Right lobe of liver (tissue), 6 donors: Measurements from ENCODE around the gene URB1. TPM values are rescaled to one million over a fixed set of nuclear protein-coding genes. Genes with fewer than 3 reads are reported as not detected.
A peak's percentile ranks its signal among the peaks of the same experiment; 100 is the strongest.

Experiments
- ATAC-seq, 4 donors: fragments of 200-7000 bp; cut with Tn5 transposase; one replicate each; pipeline ENCODE4 v1.9.1; 2020; ENCODE audit warnings: mild to moderate bottlenecking in 4 of 4, moderate library complexity in 4 of 4
- DNase-seq, 3 donors: peaks; one replicate each; pipeline ENCODE4 v3.0.0-alpha.2; 2020
- H3K27ac ChIP-seq, 3 donors: fragments of 200-600 bp; one replicate each; pipeline ENCODE4 v1.8.0; 2022
- H3K27me3 ChIP-seq, 2 donors: fragments of 200-600 bp; one replicate each; pipeline ENCODE4 v1.8.0; 2022
- H3K36me3 ChIP-seq, 4 donors: fragments of 200-600 bp; sonication (generic) in 1 of 4; one replicate each; pipeline versions ENCODE4 v1.5.1 to v1.8.0; 2017 to 2022; ENCODE audit warnings: control low read depth in 1 of 4
- H3K4me1 ChIP-seq, 4 donors: fragments of 200-600 bp; sonication (generic) in 1 of 4; one replicate each; pipeline versions ENCODE4 v1.5.1 to v1.8.0; 2017 to 2022; ENCODE audit warnings: control low read depth in 1 of 4
- H3K4me3 ChIP-seq, 3 donors: fragments of 200-600 bp; one replicate each; pipeline ENCODE4 v1.8.0; 2022
- H3K9me3 ChIP-seq, 4 donors: fragments of 200-600 bp; sonication (generic) in 1 of 4; one replicate each; pipeline versions ENCODE4 v1.5.1 to v1.8.0; 2017 to 2022; ENCODE audit warnings: control low read depth in 1 of 4
- CTCF ChIP-seq, 4 donors: fragments of 200-600 bp in 3 of 4; fragments of 450-650 bp in 1 of 4; IDR thresholded peaks; one replicate each; pipeline versions ENCODE4 v1.5.1 to v1.8.0; 2016 to 2022; ENCODE audit warnings: antibody characterized with exemption in 4 of 4, mild to moderate bottlenecking in 2 of 4
- POLR2A ChIP-seq: fragments of 450-650 bp; IDR thresholded peaks from one replicate; pipeline ENCODE4 v1.6.1; 2017; ENCODE audit warnings: antibody characterized with exemption, mild to moderate bottlenecking
- WGBS: methylation state at CpG from one replicate; pipeline ENCODE4 v1.1.6; 2018; ENCODE audit warnings: low coverage, low lambda C conversion rate; ENCODE audit not compliant: insufficient coverage; ENCODE audit errors: missing lambda C conversion rate; 5-methylcytosine and 5-hydroxymethylcytosine counted together
- intact Hi-C, 2 donors: fragments of 100-400 bp; cut with DNase I; formaldehyde crosslinking; loops; one replicate each; pipeline versions ENCODE4 v1.11.2 to v1.14.1; 2022
- total RNA-seq, 6 experiments: library from RNA; depleted of rRNA in 2 of 6; stranded (reverse); fragments of >200 nt in 2 of 6; fragmentation: NEBNext Ultra II Directional in 3 of 6; extraction: Animal tissue kit (Norgen Biotek cat#: 25700) in 3 of 6; gene quantifications; one replicate each; pipeline versions ENCODE4 v1.1.0 to v1.2.4, GENCODE V29; 2016 to 2023
- donor health status: DM: no; HTN: yes; CAD: no.
- donor health status: DM: no; HTN: no; CAD: no.
- donor health status: DM: no; HTN: no; CAD: no.
- donor health status: DM: no; HTN: yes; CAD: no.
- donor health status: DM: no; HTN: yes; CAD: no.

URB1 gene
- total RNA-seq, 6 experiments from 2014 or later: 6.3 to 13.6 (median 9.8) TPM

- no peaks in the 10 kb centered on the region for H3K9me3 ChIP-seq
- no peaks in the 10 kb centered on the region for H3K36me3 ChIP-seq
- no peak overlapping the region for H3K27ac ChIP-seq
- WGBS: 77% methylated on average over 8 of the region's 8 CpGs
- intact Hi-C loops: no loop called here
- ATAC-seq (no peak), DNase-seq (peak in 1 of 3 donors; percentile 4)
- no peak for TF ChIP-seq POLR2A
- peak; percentile 9 to 24 (median 21) for TF ChIP-seq CTCF (IDR thresholded peaks at IDR 0.05)
- no peaks in the 10 kb centered on the region for H3K27me3 ChIP-seq
- peaks cover 0 to 8% (median 0%) of the 10 kb centered on the region in 4 donors for H3K4me1 ChIP-seq
- no peak overlapping the region for H3K4me3 ChIP-seq
These were observed 22.0 kb upstream of the URB1 start for GRCh38 chr21:32414579-32415358.

- intact Hi-C loops: no loop called here
- ATAC-seq: no peak
- no peak for DNase-seq
These were observed 21.1 kb upstream of the URB1 start for GRCh38 chr21:32413697-32414578.

GRCh38 chr21:32413015-32413504, 20.2 kb upstream of the URB1 start:
- Histone ChIP-seq H3K36me3 (no peaks in the 10 kb centered on the region), H3K4me1 (peaks cover 0 to 8% (median 0%) of the 10 kb centered on the region in 4 donors), H3K9me3 (no peaks in the 10 kb centered on the region), H3K27me3 (no peaks in the 10 kb centered on the region), H3K27ac (peak overlapping the region; percentile 77 to 84 (median 84)), H3K4me3 (peak overlapping the region; percentile 59 to 64 (median 60))
- WGBS: 42% methylated on average over 11 of the region's 32 CpGs
- DNase-seq (peak in 2 of 3 donors; percentile 57 to 58), ATAC-seq (no peak)
- TF ChIP-seq CTCF (IDR thresholded peaks at IDR 0.05) (no peak), POLR2A (no peak)
- intact Hi-C loops: no loop called here

More at GRCh38 chr21:32413697-32414578, 21.1 kb upstream of the URB1 start:
- Histone ChIP-seq H3K4me1 (peaks cover 0 to 8% (median 0%) of the 10 kb centered on the region in 4 donors), H3K9me3 (no peaks in the 10 kb centered on the region), H3K36me3 (no peaks in the 10 kb centered on the region), H3K4me3 (peak overlapping the region; percentile 59 to 64 (median 60)), H3K27ac (peak overlapping the region; percentile 77 to 84 (median 84)), H3K27me3 (no peaks in the 10 kb centered on the region)
- no peak for TF ChIP-seq POLR2A
- TF ChIP-seq CTCF (IDR thresholded peaks at IDR 0.05): no peak
- WGBS: 51% methylated on average over 6 of the region's 7 CpGs

GRCh38 chr21:32412162-32413014, 19.6 kb upstream of the URB1 start, which contains the start of gene EVA1C:
TSS of gene EVA1C (plus strand) at chr21:32412706. CDS start at chr21:32412854, 148 bp downstream.
- H3K27me3 ChIP-seq: no peaks in the 10 kb centered on the region
- H3K9me3 ChIP-seq: no peaks in the 10 kb centered on the region
- DNase-seq: peak; percentile 62 to 75 (median 73)
- intact Hi-C loops: no loop called here
- peak within 1 kb of the TSS; percentile 59 to 64 (median 60) for H3K4me3 ChIP-seq
- ATAC-seq: peak; percentile 46 to 74 (median 66)
- H3K27ac ChIP-seq: peak within 1 kb of the TSS; percentile 77 to 84 (median 84)
- no peaks in the 10 kb centered on the region for H3K36me3 ChIP-seq
- no CpG with 5 or more reads among the region's 104 CpGs for WGBS
- TF ChIP-seq POLR2A: peak; percentile 36
- peak in 2 of 4 donors; percentile 6 to 28 for TF ChIP-seq CTCF (IDR thresholded peaks at IDR 0.05)
- peaks cover 0 to 8% (median 0%) of the 10 kb centered on the region in 4 donors for H3K4me1 ChIP-seq
